Measurements from ENCODE around the gene TNFSF11. TPM values are rescaled to one million over a fixed set of nuclear protein-coding genes. Genes with fewer than 3 reads are reported as not detected.
"Not testable (repeated sequence)": the region's sequence is repeated elsewhere in the genome, so short reads cannot be mapped to it uniquely, and the experiment has no call there.

Gene TNFSF11
- total RNA-seq, 4 donors from 2014 or later: 0.14 TPM; not detected in 3

DNA sequence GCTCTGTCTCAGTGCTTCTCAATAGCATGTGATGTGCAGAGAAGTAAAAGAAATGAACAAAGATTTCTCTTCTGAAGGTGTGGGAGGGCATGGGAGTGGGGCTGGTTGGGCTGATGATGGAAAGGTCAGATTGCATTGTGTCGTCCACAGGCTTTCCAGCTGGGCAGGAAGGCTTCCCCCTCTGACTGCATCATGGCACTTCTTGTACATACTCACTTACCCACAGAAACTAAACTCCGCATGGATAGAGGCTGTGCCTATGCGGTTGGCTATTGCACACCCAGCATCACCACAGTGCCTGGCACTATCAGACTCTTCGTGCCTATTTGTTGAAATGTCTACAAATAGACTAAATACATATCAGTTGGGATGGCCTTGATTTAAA is 24.4 kb upstream of the TNFSF11 start:
- intact Hi-C loops (cut with DNase I; ENCODE audit: low total_unique reads): no loop called here
- H3K27me3 ChIP-seq: no peaks in the 10 kb centered on the region
- no peaks in the 10 kb centered on the region for H3K9me3 ChIP-seq
- H3K4me3 ChIP-seq: no peak overlapping the region
- TF ChIP-seq, protein P1, sequence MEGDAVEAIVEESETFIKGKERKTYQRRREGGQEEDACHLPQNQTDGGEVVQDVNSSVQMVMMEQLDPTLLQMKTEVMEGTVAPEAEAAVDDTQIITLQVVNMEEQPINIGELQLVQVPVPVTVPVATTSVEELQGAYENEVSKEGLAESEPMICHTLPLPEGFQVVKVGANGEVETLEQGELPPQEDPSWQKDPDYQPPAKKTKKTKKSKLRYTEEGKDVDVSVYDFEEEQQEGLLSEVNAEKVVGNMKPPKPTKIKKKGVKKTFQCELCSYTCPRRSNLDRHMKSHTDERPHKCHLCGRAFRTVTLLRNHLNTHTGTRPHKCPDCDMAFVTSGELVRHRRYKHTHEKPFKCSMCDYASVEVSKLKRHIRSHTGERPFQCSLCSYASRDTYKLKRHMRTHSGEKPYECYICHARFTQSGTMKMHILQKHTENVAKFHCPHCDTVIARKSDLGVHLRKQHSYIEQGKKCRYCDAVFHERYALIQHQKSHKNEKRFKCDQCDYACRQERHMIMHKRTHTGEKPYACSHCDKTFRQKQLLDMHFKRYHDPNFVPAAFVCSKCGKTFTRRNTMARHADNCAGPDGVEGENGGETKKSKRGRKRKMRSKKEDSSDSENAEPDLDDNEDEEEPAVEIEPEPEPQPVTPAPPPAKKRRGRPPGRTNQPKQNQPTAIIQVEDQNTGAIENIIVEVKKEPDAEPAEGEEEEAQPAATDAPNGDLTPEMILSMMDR (IDR thresholded peaks at IDR 0.05): no peak
- no peak for TF ChIP-seq POLR2A (IDR thresholded peaks at IDR 0.05)
- H3K36me3 ChIP-seq: no peaks in the 10 kb centered on the region
- H3K4me1 ChIP-seq: no peaks in the 10 kb centered on the region
- DNase-seq: no peak
- H3K27ac ChIP-seq: no peak overlapping the region

DNA sequence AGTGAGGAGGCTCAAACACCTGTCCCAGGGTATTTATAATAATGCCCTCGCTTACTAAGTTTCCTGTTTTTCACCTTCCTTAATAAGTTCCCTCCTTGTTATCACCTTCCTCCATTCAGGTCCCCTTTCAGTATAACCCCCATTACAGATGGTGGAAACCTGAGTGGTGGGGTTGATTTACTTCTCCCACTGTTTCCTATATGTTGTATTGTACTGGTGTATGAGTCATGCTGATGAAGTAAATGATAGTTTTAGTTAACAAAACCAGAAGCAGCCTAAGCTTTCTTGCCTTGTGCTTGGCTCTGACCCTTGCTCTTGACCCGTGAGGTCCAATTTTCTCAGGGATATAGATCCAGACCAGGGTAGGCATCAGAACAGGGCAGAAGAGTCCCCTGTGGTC is 22.3 kb upstream of the TNFSF11 start:
- DNase-seq: no peak
- TF ChIP-seq, protein P1 (IDR thresholded peaks at IDR 0.05): no peak
- no peak for TF ChIP-seq POLR2A (IDR thresholded peaks at IDR 0.05)
- Histone ChIP-seq H3K36me3 (no peaks in the 10 kb centered on the region), H3K9me3 (no peaks in the 10 kb centered on the region), H3K27ac (no peak overlapping the region), H3K27me3 (no peaks in the 10 kb centered on the region), H3K4me3 (no peak overlapping the region), H3K4me1 (no peaks in the 10 kb centered on the region)
- intact Hi-C loops (cut with DNase I; ENCODE audit: low total_unique reads): no loop called here

DNA sequence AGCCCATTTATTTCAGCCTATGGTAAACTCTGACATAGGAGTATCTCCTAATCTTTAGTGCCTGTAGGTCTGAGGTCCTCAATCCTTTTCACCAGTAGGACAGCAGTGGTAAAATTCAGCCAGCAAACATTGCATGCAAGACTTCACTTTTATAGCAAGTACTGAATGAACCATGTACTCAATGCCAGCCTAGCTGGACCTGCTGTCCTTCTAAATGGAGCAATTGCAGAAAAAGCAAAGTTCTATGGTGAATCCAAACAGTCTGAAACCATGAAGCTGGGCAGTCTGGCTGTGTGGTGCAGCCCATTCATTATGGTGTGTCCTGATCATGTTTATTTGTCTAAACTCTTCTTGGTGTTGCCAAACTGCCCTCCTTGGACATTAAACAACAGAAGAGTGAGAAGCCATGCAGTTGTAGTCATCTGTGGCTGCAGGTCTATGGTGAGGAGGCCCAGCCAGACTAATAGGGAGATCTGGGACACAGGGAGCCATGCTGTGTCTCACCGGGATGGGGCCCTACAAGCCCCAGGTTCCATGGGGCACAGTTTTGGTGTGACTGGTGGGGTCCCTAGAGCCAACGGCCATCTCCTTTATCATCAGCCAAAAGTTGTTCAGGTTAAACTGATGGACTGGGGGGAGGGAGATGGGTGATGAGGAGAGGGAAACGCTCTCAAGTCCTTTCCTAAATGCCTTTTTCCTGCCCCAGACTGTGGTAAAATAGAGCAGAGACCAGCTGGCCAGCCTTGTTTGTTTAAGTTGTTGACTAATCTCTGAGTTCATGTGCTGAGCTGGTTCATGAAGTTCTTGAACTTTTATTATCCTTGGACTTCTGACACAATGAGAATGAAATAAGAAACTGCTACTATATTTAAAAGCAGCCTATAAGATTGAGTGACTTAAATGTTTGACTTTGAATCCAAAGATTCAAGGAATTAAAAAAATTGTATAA is 20.6 kb upstream of the TNFSF11 start:
- Histone ChIP-seq H3K4me3 (no peak overlapping the region), H3K9me3 (no peaks in the 10 kb centered on the region), H3K36me3 (no peaks in the 10 kb centered on the region), H3K27me3 (no peaks in the 10 kb centered on the region), H3K27ac (no peak overlapping the region), H3K4me1 (no peaks in the 10 kb centered on the region)
- intact Hi-C loops (cut with DNase I; ENCODE audit: low total_unique reads): no loop called here
- DNase-seq: no peak
- TF ChIP-seq POLR2A (IDR thresholded peaks at IDR 0.05): no peak
- TF ChIP-seq, protein P1 (IDR thresholded peaks at IDR 0.05): no peak

GRCh38 chr13:42559057-42559456 is 14.9 kb upstream of the TNFSF11 start:
- Histone ChIP-seq H3K4me1 (no peaks in the 10 kb centered on the region), H3K27me3 (no peaks in the 10 kb centered on the region), H3K9me3 (no peaks in the 10 kb centered on the region), H3K4me3 (no peak overlapping the region), H3K36me3 (no peaks in the 10 kb centered on the region), H3K27ac (no peak overlapping the region)
- intact Hi-C loops (cut with DNase I; ENCODE audit: low total_unique reads): no loop called here
- no peak for TF ChIP-seq POLR2A (IDR thresholded peaks at IDR 0.05)
- TF ChIP-seq, protein P1 (IDR thresholded peaks at IDR 0.05): no peak
- no peak for DNase-seq

- H3K36me3 ChIP-seq; intact Hi-C loops (cut with DNase I; ENCODE audit: low total_unique reads); H3K9me3 ChIP-seq; H3K27ac ChIP-seq; H3K27me3 ChIP-seq; H3K4me1 ChIP-seq; DNase-seq; H3K4me3 ChIP-seq: not testable (repeated sequence)
Observed at GRCh38 chr13:42559573-42560218, 14.3 kb upstream of the TNFSF11 start.

- H3K4me3 ChIP-seq; H3K4me1 ChIP-seq; intact Hi-C loops (cut with DNase I; ENCODE audit: low total_unique reads); H3K36me3 ChIP-seq; H3K27ac ChIP-seq; H3K9me3 ChIP-seq; DNase-seq; H3K27me3 ChIP-seq: not testable (repeated sequence)
Observed at GRCh38 chr13:42560320-42560719, 13.6 kb upstream of the TNFSF11 start.

Data from uterus (tissue), 4 donors.